Ishikawa (cell line): ENCODE measurements around the gene PNPLA7.

ENCODE experiments used
- CEBPB ChIP-seq: IDR thresholded peaks from 2 replicates; pipeline ENCODE4 v1.6.1; 2012
- CREB1 ChIP-seq: IDR thresholded peaks from 2 replicates; pipeline ENCODE4 v1.6.1; 2012; ENCODE audit warnings: low read depth
- EGR1 ChIP-seq: IDR thresholded peaks from 2 replicates; pipeline ENCODE4 v1.6.1; 2012
- EP300 ChIP-seq: IDR thresholded peaks from 2 replicates; pipeline ENCODE4 v1.6.1; 2012; ENCODE audit warnings: borderline replicate concordance
- FOXM1 ChIP-seq: IDR thresholded peaks from 2 replicates; pipeline ENCODE4 v1.6.1; 2012; ENCODE audit warnings: low read depth, borderline replicate concordance
- MAX ChIP-seq: IDR thresholded peaks from 2 replicates; pipeline ENCODE4 v1.6.1; 2012
- NFIC ChIP-seq: IDR thresholded peaks from 2 replicates; pipeline ENCODE4 v1.6.1; 2012
- RAD21 ChIP-seq: IDR thresholded peaks from 2 replicates; pipeline ENCODE4 v1.6.1; 2012; ENCODE audit warnings: low read depth
- REST ChIP-seq: IDR thresholded peaks from 2 replicates; pipeline ENCODE4 v1.6.1; 2012; ENCODE audit warnings: low read depth, mild to moderate bottlenecking
- TAF1 ChIP-seq: IDR thresholded peaks from 2 replicates; pipeline ENCODE4 v1.6.1; 2012; ENCODE audit warnings: low read depth, mild to moderate bottlenecking
- TCF12 ChIP-seq: IDR thresholded peaks from 2 replicates; pipeline ENCODE4 v1.6.1; 2012; ENCODE audit warnings: low read depth
- TEAD4 ChIP-seq: IDR thresholded peaks from 2 replicates; pipeline ENCODE4 v1.6.1; 2012
- USF1 ChIP-seq: IDR thresholded peaks from 2 replicates; pipeline ENCODE4 v1.6.1; 2012
- YY1 ChIP-seq: IDR thresholded peaks from 2 replicates; pipeline ENCODE4 v1.6.1; 2012; ENCODE audit warnings: low read depth
- ZBTB7A ChIP-seq: IDR thresholded peaks from 2 replicates; pipeline ENCODE4 v1.6.1; 2012; ENCODE audit warnings: low read depth

PNPLA7 gene

GRCh38 chr9:137415451-137415850 is 134.8 kb downstream of the PNPLA7 start:
- TF ChIP-seq EGR1: no peak
- no peak for TF ChIP-seq TEAD4
- TF ChIP-seq CEBPB: no peak
- TF ChIP-seq MAX: no peak
- no peak for TF ChIP-seq EP300
- TF ChIP-seq RAD21: no peak
- TF ChIP-seq ZBTB7A: no peak
- no peak for TF ChIP-seq CREB1
- TF ChIP-seq NFIC: no peak

- no peak for TF ChIP-seq EP300
- TF ChIP-seq FOXM1: no peak
- no peak for TF ChIP-seq TAF1
- no peak for TF ChIP-seq CEBPB
- TF ChIP-seq YY1: 0 out of 2 replicates have a peak, but pooled peaks have one; percentile 34
Observed at GRCh38 chr9:137412431-137412830, 137.8 kb downstream of the PNPLA7 start.

GRCh38 chr9:137411645-137412380 is 138.4 kb downstream of the PNPLA7 start:
- TF ChIP-seq EP300 (peak; percentile 92), CREB1 (no peak), MAX (peak; percentile 62), FOXM1 (peak; percentile 65; the same call in 1 of the 2 replicates), YY1 (peak; percentile 24; the same call in 1 of the 2 replicates), EGR1 (peak; percentile 25; the same call in 1 of the 2 replicates), USF1 (peak; percentile 59; the same call in 1 of the 2 replicates), TAF1 (no peak), TEAD4 (peak; percentile 93), ZBTB7A (peak; percentile 95; the same call in 1 of the 2 replicates), NFIC (peak; percentile 96), RAD21 (no peak; the same call in 1 of the 2 replicates), TCF12 (peak; percentile 89), REST (no peak), CEBPB (no peak)

- TF ChIP-seq TEAD4 (no peak), TAF1 (no peak), NFIC (no peak), CREB1 (no peak), EP300 (no peak), REST (no peak), USF1 (no peak), FOXM1 (no peak), TCF12 (no peak; the same call in 1 of the 2 replicates), CEBPB (no peak), EGR1 (no peak), YY1 (no peak), MAX (no peak), ZBTB7A (no peak), RAD21 (no peak)
Observed at GRCh38 chr9:137411260-137411644, 138.9 kb downstream of the PNPLA7 start.

GRCh38 chr9:137410891-137411249 is 139.3 kb downstream of the PNPLA7 start:
- TF ChIP-seq CEBPB (no peak), TCF12 (peak; percentile 78), YY1 (no peak), CREB1 (peak; percentile 40; the same call in 1 of the 2 replicates), EP300 (no peak), MAX (no peak), TEAD4 (no peak; the same call in 1 of the 2 replicates), NFIC (no peak), EGR1 (no peak), USF1 (no peak; the same call in 1 of the 2 replicates), REST (no peak), FOXM1 (no peak; the same call in none of the 2 replicates), ZBTB7A (peak; percentile 87; the same call in 1 of the 2 replicates), RAD21 (no peak), TAF1 (0 out of 2 replicates have a peak, but pooled peaks have one; percentile 22)
